ENCODE results near the gene RASSF6. TPM values are rescaled to one million over a fixed set of nuclear protein-coding genes. Genes with fewer than 3 reads are reported as not detected.
A peak's percentile ranks its signal among the peaks of the same experiment; 100 is the strongest.
"Not testable (repeated sequence)": the region's sequence is repeated elsewhere in the genome, so short reads cannot be mapped to it uniquely, and the experiment has no call there.

Gene RASSF6
- 1.3 TPM for total RNA-seq

GRCh38 chr4:73620115-73620792 lies at the start of gene RASSF6:
TSS of gene RASSF6 (minus strand) at chr4:73620436. CDS start at chr4:73611795, 8,641 bp downstream.
- DNase-seq (ENCODE audit: low read depth in 2 of 3, low spot score in 2 of 3), result peak in 2 of 3 donors; percentile 11 to 36

- DNase-seq (ENCODE audit: low read depth in 2 of 3, low spot score in 2 of 3), result no peak
Measured at GRCh38 chr4:73669410-73670183, 49.4 kb upstream of the RASSF6 start.

- no peak for DNase-seq (ENCODE audit: low read depth in 2 of 3, low spot score in 2 of 3)
Measured at GRCh38 chr4:73668782-73669201, 48.6 kb upstream of the RASSF6 start.

- DNase-seq (ENCODE audit: low read depth in 2 of 3, low spot score in 2 of 3), result not testable (repeated sequence)
Measured at GRCh38 chr4:73665924-73666323, 45.7 kb upstream of the RASSF6 start.

- DNase-seq (ENCODE audit: low read depth in 2 of 3, low spot score in 2 of 3), result no peak
Measured at GRCh38 chr4:73664470-73664869, 44.2 kb upstream of the RASSF6 start.

- DNase-seq (ENCODE audit: low read depth in 2 of 3, low spot score in 2 of 3), result no peak
Measured at GRCh38 chr4:73663576-73663975, 43.3 kb upstream of the RASSF6 start.

- peak in 2 of 3 donors; percentile 51 to 77 for DNase-seq (ENCODE audit: low read depth in 2 of 3, low spot score in 2 of 3)
Measured at GRCh38 chr4:73662709-73663546, 42.7 kb upstream of the RASSF6 start.

GRCh38 chr4:73661646-73662119 lies 41.4 kb upstream of the RASSF6 start:
- DNase-seq (ENCODE audit: low read depth in 2 of 3, low spot score in 2 of 3), result peak in 2 of 3 donors; percentile 70 to 88

GRCh38 chr4:73660808-73661207 lies 40.6 kb upstream of the RASSF6 start:
- DNase-seq (ENCODE audit: low read depth in 2 of 3, low spot score in 2 of 3), result no peak

- peak; percentile 9 to 89 (median 69) for DNase-seq (ENCODE audit: low read depth in 2 of 3, low spot score in 2 of 3)
Measured at GRCh38 chr4:73653695-73654106, 33.5 kb upstream of the RASSF6 start.

GRCh38 chr4:73650250-73650649 lies 30.0 kb upstream of the RASSF6 start:
- no peak for DNase-seq (ENCODE audit: low read depth in 2 of 3, low spot score in 2 of 3)

GRCh38 chr4:73648478-73648877 lies 28.2 kb upstream of the RASSF6 start:
- DNase-seq (ENCODE audit: low read depth in 2 of 3, low spot score in 2 of 3), result no peak

GRCh38 chr4:73646117-73646516 lies 25.9 kb upstream of the RASSF6 start:
- DNase-seq (ENCODE audit: low read depth in 2 of 3, low spot score in 2 of 3), result no peak

- DNase-seq (ENCODE audit: low read depth in 2 of 3, low spot score in 2 of 3), result no peak
Measured at GRCh38 chr4:73631565-73632226, 11.5 kb upstream of the RASSF6 start.

- DNase-seq (ENCODE audit: low read depth in 2 of 3, low spot score in 2 of 3), result not testable (repeated sequence)
Measured at GRCh38 chr4:73628834-73629233, 8.6 kb upstream of the RASSF6 start.

- no peak for DNase-seq (ENCODE audit: low read depth in 2 of 3, low spot score in 2 of 3)
Measured at GRCh38 chr4:73621357-73621756, 1.1 kb upstream of the RASSF6 start.

- DNase-seq (ENCODE audit: low read depth in 2 of 3, low spot score in 2 of 3), result no peak
Measured at GRCh38 chr4:73619346-73619745, 890 bp downstream of the RASSF6 start.

- DNase-seq (ENCODE audit: low read depth in 2 of 3, low spot score in 2 of 3), result no peak
Measured at GRCh38 chr4:73617256-73617655, 3.0 kb downstream of the RASSF6 start.

GRCh38 chr4:73615613-73616012 lies 4.6 kb downstream of the RASSF6 start:
- DNase-seq (ENCODE audit: low read depth in 2 of 3, low spot score in 2 of 3), result no peak

- no peak for DNase-seq (ENCODE audit: low read depth in 2 of 3, low spot score in 2 of 3)
Measured at GRCh38 chr4:73614311-73614867, 5.8 kb downstream of the RASSF6 start.

All from hematopoietic multipotent progenitor cell (in vitro differentiated cells).